GM19324 (cell line): ENCODE measurements around the gene GPC5.
"Not testable (repeated sequence)": the region's sequence is repeated elsewhere in the genome, so short reads cannot be mapped to it uniquely, and the experiment has no call there.

Experiments used
- ATAC-seq: cut with Tn5 transposase; IDR thresholded peaks from one replicate; pipeline ENCODE4 v1.9.1; 2021; ENCODE audit warnings: mild to moderate bottlenecking, moderate library complexity; ENCODE audit not compliant: unreplicated experiment, low FRiP score

Gene GPC5

GRCh38 chr13:91643394-91643793 lies 245.0 kb downstream of the GPC5 start:
- ATAC-seq: no peak

DNA sequence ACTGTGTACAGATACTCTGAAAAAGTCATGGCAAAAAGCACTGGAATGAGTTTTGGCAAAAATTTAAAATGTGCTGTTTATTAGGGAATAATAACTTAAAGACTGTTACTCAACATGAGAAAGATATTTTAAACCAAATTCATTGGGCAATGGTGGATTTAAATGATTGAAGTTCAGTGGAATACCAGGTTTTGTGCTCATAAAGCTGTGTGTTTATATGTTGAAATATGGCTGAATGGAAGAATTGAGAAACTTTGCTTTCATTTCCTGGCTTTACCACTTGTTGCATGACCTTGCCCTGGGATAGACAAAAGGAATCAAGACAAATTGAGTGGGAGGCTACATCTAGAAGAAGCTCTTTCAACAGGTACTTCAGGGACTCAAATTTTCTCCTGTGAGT lies 246.4 kb downstream of the GPC5 start:
- ATAC-seq: no peak

DNA sequence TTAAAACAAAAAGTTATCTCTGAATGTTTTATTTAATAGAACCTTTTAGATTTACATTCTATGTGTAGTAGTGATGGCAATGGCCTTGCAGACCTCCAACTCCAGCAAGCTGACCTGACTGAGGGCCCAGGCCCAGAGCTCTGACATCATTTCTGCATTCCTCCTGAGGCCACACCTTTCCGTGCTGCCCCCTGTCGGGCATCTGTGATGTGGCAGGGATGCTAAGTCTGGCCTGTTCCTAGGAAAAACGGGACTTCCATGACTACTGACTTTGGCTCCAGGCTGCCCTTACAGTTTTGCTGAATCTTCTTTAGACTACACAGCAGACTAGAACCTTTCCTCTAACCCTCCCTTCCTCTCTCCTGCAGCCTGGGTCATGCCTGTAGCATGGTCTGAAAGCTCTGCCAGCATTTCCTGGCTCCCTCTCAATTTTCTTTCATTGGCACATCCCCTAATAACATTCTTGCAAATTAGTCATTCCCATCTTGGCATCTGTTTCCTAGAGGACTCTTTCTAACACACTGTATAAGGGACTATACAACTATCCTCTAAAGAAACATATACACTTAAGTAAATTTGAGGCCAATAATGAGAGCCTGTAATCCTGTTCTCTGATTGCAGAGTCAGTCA lies 249.1 kb downstream of the GPC5 start:
- no peak for ATAC-seq

DNA sequence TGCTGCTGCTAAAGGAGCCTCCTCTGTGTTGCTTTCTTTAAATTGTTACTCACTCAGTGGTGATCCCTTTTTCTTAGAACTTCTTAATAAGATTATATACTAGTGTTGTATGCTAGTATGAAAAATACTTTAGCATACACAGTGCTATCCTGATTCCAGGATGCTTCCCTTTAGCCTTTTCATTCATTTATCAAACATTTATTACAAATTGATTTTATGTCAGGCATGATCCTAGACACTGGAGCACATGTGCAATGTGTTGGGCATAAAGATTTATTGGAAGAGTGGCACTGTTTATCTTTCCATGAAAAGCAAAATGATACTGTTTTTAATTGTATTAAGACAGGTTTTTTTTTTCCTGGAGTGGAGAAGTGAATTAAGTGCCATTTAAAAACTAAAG lies 249.6 kb downstream of the GPC5 start:
- ATAC-seq: no peak

- ATAC-seq: no peak
Observed at GRCh38 chr13:91649456-91649855, 251.0 kb downstream of the GPC5 start.

- no peak for ATAC-seq
Observed at GRCh38 chr13:91652404-91653301, 254.2 kb downstream of the GPC5 start.

- ATAC-seq: no peak
Observed at GRCh38 chr13:91655731-91656130, 257.3 kb downstream of the GPC5 start.

DNA sequence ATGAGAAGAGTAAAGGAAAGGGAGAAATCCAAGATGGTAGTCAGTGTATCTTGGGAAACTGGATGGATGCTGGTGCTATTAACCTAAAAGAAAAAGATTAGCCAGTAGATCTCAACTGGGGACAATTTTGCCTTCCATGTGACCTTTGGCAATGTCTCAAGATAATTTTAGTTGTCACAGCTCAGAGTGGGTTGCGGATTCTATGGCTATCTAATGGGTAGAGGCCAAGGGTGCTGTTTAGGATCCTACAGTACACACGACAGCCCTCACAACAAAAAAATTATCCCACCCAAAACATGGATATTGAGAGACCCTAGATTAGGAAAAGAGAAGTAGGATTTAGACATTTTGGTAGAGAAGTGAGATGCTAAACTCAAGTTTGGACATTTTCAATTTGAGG lies 258.9 kb downstream of the GPC5 start:
- ATAC-seq: no peak

DNA sequence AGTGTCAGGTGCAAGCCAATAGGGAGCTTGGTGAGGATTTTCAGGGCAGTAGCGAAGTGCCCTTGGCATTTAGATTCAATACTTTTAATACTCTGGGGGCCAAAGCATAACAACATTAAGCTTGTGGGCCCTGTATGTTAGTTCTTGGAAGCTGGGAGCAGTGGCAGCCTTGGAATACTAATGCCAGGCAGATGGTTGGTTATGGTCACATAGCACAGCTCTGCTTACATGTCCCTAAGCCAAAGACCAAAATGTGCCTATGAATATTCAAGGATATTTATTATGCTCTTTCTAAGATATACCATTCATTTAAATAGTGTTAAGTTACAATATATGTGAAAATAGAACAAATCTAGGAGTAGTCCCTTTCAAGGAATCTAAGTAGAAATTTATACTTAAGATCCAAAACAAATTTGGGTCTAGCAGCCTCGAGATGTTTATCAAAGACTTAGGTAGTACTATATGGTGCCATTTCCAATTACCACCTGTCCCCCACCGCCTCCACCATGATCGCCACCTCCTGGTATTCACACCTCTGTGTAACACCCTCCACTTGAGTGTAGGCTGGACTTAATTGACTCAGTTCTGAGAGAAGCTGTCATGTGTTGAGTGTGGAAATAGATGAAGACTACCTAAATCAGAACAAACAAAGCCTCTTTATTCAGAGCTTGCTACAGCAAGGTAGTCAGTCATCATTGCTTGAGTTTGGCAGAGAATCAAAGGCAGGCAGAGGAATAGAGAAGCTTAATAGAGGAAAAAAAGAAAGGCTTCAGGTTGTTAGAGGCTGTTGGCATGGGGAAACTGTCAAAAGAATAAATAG lies 261.0 kb downstream of the GPC5 start:
- no peak for ATAC-seq

GRCh38 chr13:91660076-91660415 lies 261.6 kb downstream of the GPC5 start:
- no peak for ATAC-seq

DNA sequence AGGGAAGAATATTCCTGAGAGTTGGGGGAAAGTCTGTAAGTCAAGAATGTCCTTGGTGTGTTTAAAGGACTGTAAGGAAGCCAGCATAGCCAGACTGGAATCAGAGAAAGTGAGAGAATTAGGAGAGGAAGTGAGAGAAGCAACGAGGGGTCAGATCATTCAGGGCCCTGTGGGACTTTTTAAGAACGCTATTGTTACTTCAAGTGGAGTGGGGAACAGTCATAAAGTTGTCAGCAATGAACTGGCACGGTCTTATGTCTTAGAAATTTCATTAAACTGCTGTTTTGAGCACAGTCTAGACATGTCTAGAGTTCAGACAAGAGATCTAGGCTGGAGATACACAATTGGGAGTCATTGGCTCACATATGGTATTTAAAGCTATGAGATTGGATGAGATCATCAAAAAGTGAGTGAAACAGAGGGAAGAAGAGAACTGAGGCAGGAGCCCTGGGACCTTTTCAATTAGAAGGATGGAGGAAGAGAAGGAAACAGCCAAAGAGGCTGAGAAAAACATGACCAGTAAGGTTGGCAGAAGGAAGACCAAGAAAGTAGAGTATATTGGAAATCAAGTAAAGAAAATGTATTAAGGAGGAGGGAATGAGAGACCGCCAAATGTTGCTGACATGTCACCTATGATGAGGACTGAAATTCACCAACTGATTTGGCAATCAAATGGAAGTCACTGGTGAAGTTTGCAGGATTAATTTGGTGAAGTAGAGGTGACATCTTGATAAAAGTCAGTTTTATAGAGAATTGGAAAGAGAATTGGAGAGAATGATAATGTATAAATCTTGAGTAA lies 263.5 kb downstream of the GPC5 start:
- no peak for ATAC-seq

- ATAC-seq: no peak
Observed at GRCh38 chr13:91664039-91664438, 265.6 kb downstream of the GPC5 start.

DNA sequence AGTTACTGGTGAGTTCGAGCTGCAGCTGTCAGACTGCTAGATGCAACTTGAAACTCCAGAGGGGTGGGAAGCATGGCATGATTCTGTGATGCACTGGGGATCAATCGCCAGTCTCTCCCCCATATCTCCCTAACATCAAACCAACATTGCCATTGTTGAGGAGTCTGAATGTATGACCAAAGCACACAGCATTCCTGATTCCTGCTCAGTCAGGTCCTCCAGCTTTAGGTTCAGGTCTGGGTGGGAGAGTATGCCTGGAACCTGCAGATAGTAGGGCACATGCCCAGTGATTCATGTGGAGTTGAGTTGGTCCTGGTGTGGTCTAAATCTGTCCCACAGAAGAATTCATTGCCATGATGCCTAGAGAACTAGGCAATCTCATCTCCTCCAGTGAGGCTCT lies 269.1 kb downstream of the GPC5 start:
- no peak for ATAC-seq

DNA sequence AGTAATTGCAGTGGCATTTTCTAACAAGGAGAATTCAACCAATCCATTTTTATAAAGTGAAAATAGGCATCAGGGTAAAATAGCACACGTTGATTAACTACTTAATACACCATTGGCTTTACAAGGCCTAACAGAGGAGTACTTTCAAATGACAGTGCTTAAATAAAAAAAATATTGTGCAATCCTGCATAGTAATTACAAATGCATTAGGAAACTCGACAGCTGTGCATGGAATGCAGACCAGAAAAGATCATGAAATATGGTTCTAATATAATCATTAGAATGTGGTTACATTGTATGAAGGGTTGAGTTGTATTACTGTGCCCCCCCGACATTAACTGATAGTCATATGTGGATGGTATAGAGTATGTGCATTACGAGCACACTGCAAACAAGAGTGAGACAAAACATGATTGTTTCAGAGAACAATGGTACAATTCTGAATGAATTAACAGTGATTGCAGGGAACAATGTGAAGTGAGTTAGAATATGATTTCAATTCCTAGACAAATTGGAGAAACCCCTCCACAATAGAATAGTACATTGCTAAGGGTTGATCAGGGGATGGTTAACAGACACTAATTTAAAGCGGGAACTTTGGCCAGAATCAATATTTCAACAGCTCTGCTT lies 270.6 kb downstream of the GPC5 start:
- no peak for ATAC-seq

GRCh38 chr13:91674347-91674746 lies 275.9 kb downstream of the GPC5 start:
- ATAC-seq: not testable (repeated sequence)

DNA sequence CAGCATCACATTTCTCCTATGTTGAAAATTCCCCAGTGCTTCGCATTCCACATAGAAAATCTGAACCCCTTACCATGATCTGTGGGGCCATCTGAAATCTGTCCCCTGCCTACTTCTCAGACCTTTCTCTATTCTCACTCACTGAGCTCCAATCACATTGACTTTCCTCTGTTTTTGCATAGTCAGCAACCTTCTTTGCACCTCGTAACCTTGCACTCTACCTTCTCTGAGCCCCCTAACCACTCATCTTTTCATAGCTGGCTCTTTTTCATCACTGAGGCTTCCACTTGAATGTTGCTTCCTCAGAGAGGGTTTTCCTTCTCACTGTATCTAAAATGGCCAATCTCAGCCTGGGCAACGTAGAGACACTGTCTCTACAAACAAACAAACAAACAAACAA lies 286.3 kb downstream of the GPC5 start:
- no peak for ATAC-seq

- ATAC-seq: no peak
Observed at GRCh38 chr13:91690944-91691343, 292.5 kb downstream of the GPC5 start.

DNA sequence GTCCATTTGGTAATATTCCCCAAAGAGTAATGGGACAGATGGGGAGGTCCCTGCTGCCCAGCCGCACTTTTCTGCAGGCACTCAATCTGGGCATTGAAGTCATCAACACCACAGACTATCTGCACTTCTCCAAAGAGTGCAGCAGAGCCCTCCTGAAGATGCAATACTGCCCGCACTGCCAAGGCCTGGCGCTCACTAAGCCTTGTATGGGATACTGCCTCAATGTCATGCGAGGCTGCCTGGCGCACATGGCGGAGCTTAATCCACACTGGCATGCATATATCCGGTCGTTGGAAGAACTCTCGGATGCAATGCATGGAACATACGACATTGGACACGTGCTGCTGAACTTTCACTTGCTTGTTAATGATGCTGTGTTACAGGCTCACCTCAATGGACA lies 295.0 kb downstream of the GPC5 start:
- no peak for ATAC-seq

DNA sequence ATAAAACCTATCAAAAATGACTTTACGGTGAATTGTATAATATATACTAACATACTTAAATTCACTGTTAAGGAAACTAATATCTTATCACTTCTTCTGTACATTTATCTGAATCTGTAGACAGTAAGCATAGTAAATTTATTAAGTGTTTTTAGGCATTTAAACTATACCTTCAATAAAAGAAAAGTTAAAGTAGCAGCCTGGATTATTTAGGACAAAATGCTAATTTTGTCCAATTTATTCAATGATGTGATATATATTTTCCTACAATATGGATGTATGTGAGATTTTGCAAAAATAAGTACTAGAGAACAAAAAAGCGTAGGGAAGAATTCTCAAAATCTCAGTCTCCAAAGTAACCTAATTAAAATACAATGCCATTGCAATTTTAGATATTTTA lies 299.9 kb downstream of the GPC5 start:
- ATAC-seq: no peak

- ATAC-seq: no peak
Observed at GRCh38 chr13:91698767-91699166, 300.3 kb downstream of the GPC5 start.
